ENCODE measurements around the gene IPO8.
"Not testable (repeated sequence)": the region's sequence is repeated elsewhere in the genome, so short reads cannot be mapped to it uniquely, and the experiment has no call there.

IPO8 gene

DNA sequence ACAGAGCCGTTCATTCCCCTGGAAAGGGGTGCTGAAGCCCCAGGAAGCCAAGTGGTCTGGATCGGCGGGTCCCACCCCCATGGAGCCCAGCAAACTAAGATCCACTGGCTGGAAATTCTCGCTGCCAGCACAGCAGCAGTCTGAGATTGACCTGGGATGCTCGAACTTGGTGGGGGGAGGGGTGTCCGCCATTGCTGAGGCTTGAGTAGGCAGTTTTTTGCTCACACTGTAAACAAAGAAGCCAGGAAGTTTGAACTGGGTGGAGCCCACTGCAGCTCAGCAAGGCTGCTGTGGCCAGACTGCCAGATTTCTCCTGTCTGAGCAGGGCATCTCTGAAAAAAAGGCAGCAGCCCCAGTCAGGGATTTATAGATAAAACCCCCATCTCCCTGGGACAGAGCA, 91.4 kb downstream of the IPO8 start:
- H3K36me3 Mint-ChIP-seq: peaks cover 23% of the 10 kb centered on the region
- H3K27ac Mint-ChIP-seq; DNase-seq (ENCODE audit: low spot score in 2 of 2); H3K4me3 Mint-ChIP-seq; ATAC-seq (ENCODE audit: low read depth); H3K27me3 Mint-ChIP-seq; H3K4me1 Mint-ChIP-seq: not testable (repeated sequence)
- peaks cover 23% of the 10 kb centered on the region for H3K9me3 Mint-ChIP-seq

GRCh38 chr12:30603129-30603528, 92.5 kb downstream of the IPO8 start:
- ATAC-seq (ENCODE audit: low read depth): no peak
- no peak overlapping the region for H3K27ac Mint-ChIP-seq
- H3K9me3 Mint-ChIP-seq: peaks cover 18% of the 10 kb centered on the region
- H3K27me3 Mint-ChIP-seq: peaks cover under 1% of the 10 kb centered on the region
- no peak overlapping the region for H3K4me3 Mint-ChIP-seq
- DNase-seq (ENCODE audit: low spot score in 2 of 2): no peak
- H3K36me3 Mint-ChIP-seq: peaks cover 20% of the 10 kb centered on the region
- H3K4me1 Mint-ChIP-seq: no peaks in the 10 kb centered on the region

GRCh38 chr12:30602678-30603077, 93.0 kb downstream of the IPO8 start:
- ATAC-seq (ENCODE audit: low read depth) (no peak), DNase-seq (ENCODE audit: low spot score in 2 of 2) (no peak)
- Mint-ChIP-seq H3K4me1 (no peaks in the 10 kb centered on the region), H3K36me3 (peaks cover 18% of the 10 kb centered on the region), H3K27ac (no peak overlapping the region), H3K9me3 (peaks cover 17% of the 10 kb centered on the region), H3K27me3 (no peaks in the 10 kb centered on the region), H3K4me3 (no peak overlapping the region)

- peaks cover 13% of the 10 kb centered on the region for H3K9me3 Mint-ChIP-seq
- H3K4me1 Mint-ChIP-seq: no peaks in the 10 kb centered on the region
- ATAC-seq (ENCODE audit: low read depth): no peak
- H3K4me3 Mint-ChIP-seq: no peak overlapping the region
- DNase-seq (ENCODE audit: low spot score in 2 of 2): no peak
- no peak overlapping the region for H3K27ac Mint-ChIP-seq
- H3K27me3 Mint-ChIP-seq: no peaks in the 10 kb centered on the region
- peaks cover 14% of the 10 kb centered on the region for H3K36me3 Mint-ChIP-seq
These were observed 96.1 kb downstream of the IPO8 start for GRCh38 chr12:30599608-30600007.

- DNase-seq (ENCODE audit: low spot score in 2 of 2) (no peak), ATAC-seq (ENCODE audit: low read depth) (no peak)
- Mint-ChIP-seq H3K9me3 (peaks cover 13% of the 10 kb centered on the region), H3K4me1 (no peaks in the 10 kb centered on the region), H3K27ac (no peak overlapping the region), H3K4me3 (no peak overlapping the region), H3K36me3 (peaks cover 14% of the 10 kb centered on the region), H3K27me3 (no peaks in the 10 kb centered on the region)
These were observed 96.8 kb downstream of the IPO8 start for GRCh38 chr12:30598889-30599288.

GRCh38 chr12:30595742-30596141, 99.9 kb downstream of the IPO8 start:
- H3K27me3 Mint-ChIP-seq: no peaks in the 10 kb centered on the region
- no peaks in the 10 kb centered on the region for H3K9me3 Mint-ChIP-seq
- no peaks in the 10 kb centered on the region for H3K4me1 Mint-ChIP-seq
- ATAC-seq (ENCODE audit: low read depth) (no peak), DNase-seq (ENCODE audit: low spot score in 2 of 2) (no peak)
- no peak overlapping the region for H3K4me3 Mint-ChIP-seq
- no peak overlapping the region for H3K27ac Mint-ChIP-seq
- peaks cover 10% of the 10 kb centered on the region for H3K36me3 Mint-ChIP-seq

DNA sequence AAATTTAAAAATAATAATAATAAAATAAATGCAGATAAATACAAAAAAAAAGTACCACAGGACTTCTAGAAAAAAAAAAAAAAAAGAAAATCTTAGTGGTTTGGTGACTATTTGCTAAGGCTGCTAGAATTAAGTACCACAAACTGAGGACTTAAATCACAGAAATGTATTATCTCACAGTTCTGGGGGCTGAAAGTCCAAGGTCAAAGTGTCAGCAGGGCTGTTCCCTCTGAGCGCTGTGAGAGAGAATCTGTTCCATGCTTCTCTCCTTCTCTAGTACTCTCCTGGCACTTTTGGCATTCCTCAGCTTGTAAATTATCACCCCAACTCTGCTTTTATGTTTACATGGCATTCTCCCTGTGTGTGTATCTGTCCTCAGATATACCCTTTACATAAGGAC, 101.2 kb downstream of the IPO8 start:
- no peaks in the 10 kb centered on the region for H3K27me3 Mint-ChIP-seq

GRCh38 chr12:30588572-30588971, 107.1 kb downstream of the IPO8 start:
- H3K4me1 Mint-ChIP-seq; H3K27me3 Mint-ChIP-seq; H3K9me3 Mint-ChIP-seq; DNase-seq (ENCODE audit: low spot score in 2 of 2); H3K36me3 Mint-ChIP-seq; H3K27ac Mint-ChIP-seq; ATAC-seq (ENCODE audit: low read depth); H3K4me3 Mint-ChIP-seq: not testable (repeated sequence)

More for the DNA sequence above, 101.2 kb downstream of the IPO8 start:
- ATAC-seq (ENCODE audit: low read depth) (no peak), DNase-seq (ENCODE audit: low spot score in 2 of 2) (no peak)
- Mint-ChIP-seq H3K4me3 (no peak overlapping the region), H3K4me1 (no peaks in the 10 kb centered on the region), H3K27ac (no peak overlapping the region), H3K36me3 (peaks cover 4% of the 10 kb centered on the region), H3K9me3 (no peaks in the 10 kb centered on the region)

GRCh38 chr12:30587782-30588181, 107.9 kb downstream of the IPO8 start:
- no peaks in the 10 kb centered on the region for H3K9me3 Mint-ChIP-seq
- peaks cover 5% of the 10 kb centered on the region for H3K36me3 Mint-ChIP-seq
- H3K27ac Mint-ChIP-seq: no peak overlapping the region
- no peak for ATAC-seq (ENCODE audit: low read depth)
- H3K4me1 Mint-ChIP-seq: no peaks in the 10 kb centered on the region
- no peak for DNase-seq (ENCODE audit: low spot score in 2 of 2)
- no peaks in the 10 kb centered on the region for H3K27me3 Mint-ChIP-seq
- no peak overlapping the region for H3K4me3 Mint-ChIP-seq

DNA sequence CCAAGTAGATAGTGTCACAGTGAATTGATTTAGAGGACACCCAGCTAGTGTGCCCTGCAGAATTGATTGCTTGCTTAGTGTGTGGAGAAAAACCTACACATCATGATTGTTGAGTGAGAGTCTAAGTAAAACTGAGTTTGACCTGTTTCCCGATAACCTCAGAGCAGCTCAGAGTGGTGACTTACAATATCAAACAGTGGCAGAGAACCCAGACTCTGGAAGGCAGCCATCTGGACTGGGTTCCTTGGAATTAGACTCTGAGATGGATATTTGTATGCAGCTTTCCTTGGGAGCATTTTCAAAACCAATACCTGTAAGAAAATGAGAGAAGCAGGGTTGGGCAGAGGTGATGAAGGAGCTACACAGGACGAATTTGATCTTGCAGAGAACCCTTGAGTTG, 109.8 kb downstream of the IPO8 start:
- Mint-ChIP-seq H3K27ac (no peak overlapping the region), H3K36me3 (peaks cover 2% of the 10 kb centered on the region), H3K4me3 (no peak overlapping the region), H3K9me3 (no peaks in the 10 kb centered on the region), H3K4me1 (no peaks in the 10 kb centered on the region), H3K27me3 (no peaks in the 10 kb centered on the region)
- DNase-seq (ENCODE audit: low spot score in 2 of 2): no peak
- no peak for ATAC-seq (ENCODE audit: low read depth)

DNA sequence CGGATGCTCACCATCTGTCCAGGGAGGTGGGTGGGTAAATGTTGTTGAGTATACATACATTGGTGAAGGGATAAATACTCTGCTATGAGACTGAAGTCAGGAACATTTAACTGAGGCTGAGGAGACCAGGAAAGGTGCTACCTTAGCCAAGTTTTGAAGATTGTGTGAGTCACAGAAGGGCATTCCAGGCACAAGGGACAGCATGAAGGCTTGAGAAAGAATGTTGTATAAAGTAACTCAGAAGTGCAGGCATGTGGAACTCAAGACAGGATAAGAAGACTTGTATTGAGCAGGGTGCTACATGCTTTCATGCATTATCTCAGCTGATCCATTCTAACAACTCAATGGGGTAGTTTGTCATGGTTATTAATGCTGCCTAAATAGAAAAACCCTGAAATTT, 112.7 kb downstream of the IPO8 start:
- H3K27ac Mint-ChIP-seq: no peak overlapping the region
- H3K36me3 Mint-ChIP-seq: no peaks in the 10 kb centered on the region
- H3K27me3 Mint-ChIP-seq: no peaks in the 10 kb centered on the region
- no peaks in the 10 kb centered on the region for H3K9me3 Mint-ChIP-seq
- no peak for DNase-seq (ENCODE audit: low spot score in 2 of 2)
- no peak overlapping the region for H3K4me3 Mint-ChIP-seq
- no peak for ATAC-seq (ENCODE audit: low read depth)
- H3K4me1 Mint-ChIP-seq: no peaks in the 10 kb centered on the region

GRCh38 chr12:30580344-30580743, 115.3 kb downstream of the IPO8 start:
- Mint-ChIP-seq H3K4me3 (no peak overlapping the region), H3K27me3 (no peaks in the 10 kb centered on the region)
- ATAC-seq (ENCODE audit: low read depth): no peak

More at GRCh38 chr12:30580344-30580743, 115.3 kb downstream of the IPO8 start:
- Mint-ChIP-seq H3K27ac (no peak overlapping the region), H3K4me1 (no peaks in the 10 kb centered on the region), H3K36me3 (no peaks in the 10 kb centered on the region), H3K9me3 (no peaks in the 10 kb centered on the region)
- no peak for DNase-seq (ENCODE audit: low spot score in 2 of 2)
